ENCODE measurements around the gene ZNF620. TPM values are rescaled to one million over a fixed set of nuclear protein-coding genes. Genes with fewer than 3 reads are reported as not detected.
A peak's percentile ranks its signal among the peaks of the same experiment; 100 is the strongest.

The ZNF620 gene
- total RNA-seq, 4 donors from 2014 or later, result 1.2 to 3.3 (median 2.2) TPM

DNA sequence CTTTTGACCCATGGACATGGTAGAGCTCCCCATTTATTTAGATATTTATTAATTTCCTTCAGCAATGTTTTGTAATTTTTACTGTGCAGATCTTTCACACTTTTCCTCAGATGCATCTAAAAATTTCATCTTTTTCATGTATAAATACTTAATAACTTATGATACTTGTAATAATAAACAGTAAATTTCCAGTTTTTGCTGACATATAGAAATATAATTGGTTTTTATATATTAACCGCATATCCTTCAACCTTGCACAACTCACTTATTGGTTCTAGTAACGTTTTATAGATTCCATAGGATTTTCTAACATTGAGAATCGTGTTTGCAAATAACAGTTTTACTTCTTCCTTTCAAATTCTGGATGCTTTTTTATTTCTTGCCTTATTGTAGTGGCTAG is 15.4 kb downstream of the ZNF620 start:
- Histone ChIP-seq H3K27ac (no peak overlapping the region), H3K4me1 (peaks cover 0 to 15% (median 7%) of the 10 kb centered on the region in 4 donors), H3K27me3 (no peaks in the 10 kb centered on the region), H3K36me3 (peaks cover 0 to 18% (median 0%) of the 10 kb centered on the region in 3 donors), H3K9me3 (no peaks in the 10 kb centered on the region), H3K4me3 (no peak overlapping the region)
- 94 to 97% methylated on average over 3 of the region's 3 CpGs for WGBS, 2 donors
- no peak for DNase-seq (ENCODE audit: low spot score in 2 of 2)
- TF ChIP-seq, protein P1, sequence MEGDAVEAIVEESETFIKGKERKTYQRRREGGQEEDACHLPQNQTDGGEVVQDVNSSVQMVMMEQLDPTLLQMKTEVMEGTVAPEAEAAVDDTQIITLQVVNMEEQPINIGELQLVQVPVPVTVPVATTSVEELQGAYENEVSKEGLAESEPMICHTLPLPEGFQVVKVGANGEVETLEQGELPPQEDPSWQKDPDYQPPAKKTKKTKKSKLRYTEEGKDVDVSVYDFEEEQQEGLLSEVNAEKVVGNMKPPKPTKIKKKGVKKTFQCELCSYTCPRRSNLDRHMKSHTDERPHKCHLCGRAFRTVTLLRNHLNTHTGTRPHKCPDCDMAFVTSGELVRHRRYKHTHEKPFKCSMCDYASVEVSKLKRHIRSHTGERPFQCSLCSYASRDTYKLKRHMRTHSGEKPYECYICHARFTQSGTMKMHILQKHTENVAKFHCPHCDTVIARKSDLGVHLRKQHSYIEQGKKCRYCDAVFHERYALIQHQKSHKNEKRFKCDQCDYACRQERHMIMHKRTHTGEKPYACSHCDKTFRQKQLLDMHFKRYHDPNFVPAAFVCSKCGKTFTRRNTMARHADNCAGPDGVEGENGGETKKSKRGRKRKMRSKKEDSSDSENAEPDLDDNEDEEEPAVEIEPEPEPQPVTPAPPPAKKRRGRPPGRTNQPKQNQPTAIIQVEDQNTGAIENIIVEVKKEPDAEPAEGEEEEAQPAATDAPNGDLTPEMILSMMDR (IDR thresholded peaks at IDR 0.05), result no peak
- TF ChIP-seq EP300 (IDR thresholded peaks at IDR 0.05) (no peak), POLR2A (IDR thresholded peaks at IDR 0.05) (no peak)

GRCh38 chr3:40523781-40524180 is 17.9 kb downstream of the ZNF620 start:
- no peak overlapping the region for H3K4me3 ChIP-seq
- H3K4me1 ChIP-seq, result peaks cover 0 to 24% (median 7%) of the 10 kb centered on the region in 4 donors
- no peaks in the 10 kb centered on the region for H3K9me3 ChIP-seq
- H3K27me3 ChIP-seq, result no peaks in the 10 kb centered on the region
- TF ChIP-seq, protein P1 (IDR thresholded peaks at IDR 0.05), result no peak
- TF ChIP-seq POLR2A (IDR thresholded peaks at IDR 0.05), result no peak
- TF ChIP-seq EP300 (IDR thresholded peaks at IDR 0.05), result no peak
- H3K27ac ChIP-seq, result peak overlapping the region in 3 of 4 donors; percentile 91 to 95 (median 93)
- WGBS, 2 donors, result 52 to 63% methylated on average over 2 of the region's 2 CpGs
- DNase-seq (ENCODE audit: low spot score in 2 of 2), result no peak
- peaks cover 0 to 29% (median 0%) of the 10 kb centered on the region in 3 donors for H3K36me3 ChIP-seq

- Histone ChIP-seq H3K9me3 (no peaks in the 10 kb centered on the region), H3K27ac (peak overlapping the region; percentile 70 to 95 (median 92)), H3K27me3 (no peaks in the 10 kb centered on the region), H3K4me1 (peaks cover 0 to 24% (median 7%) of the 10 kb centered on the region in 4 donors), H3K4me3 (peak overlapping the region; percentile 63 to 92 (median 76)), H3K36me3 (peaks cover 0 to 33% (median 0%) of the 10 kb centered on the region in 3 donors)
- no peak for DNase-seq (ENCODE audit: low spot score in 2 of 2)
- WGBS, 2 donors, result 30 to 39% methylated on average over 5 of the region's 5 CpGs
- TF ChIP-seq, protein P1 (IDR thresholded peaks at IDR 0.05), result no peak
- no peak for TF ChIP-seq EP300 (IDR thresholded peaks at IDR 0.05)
- no peak for TF ChIP-seq POLR2A (IDR thresholded peaks at IDR 0.05)
Observed at GRCh38 chr3:40524222-40524567, 18.4 kb downstream of the ZNF620 start.

DNA sequence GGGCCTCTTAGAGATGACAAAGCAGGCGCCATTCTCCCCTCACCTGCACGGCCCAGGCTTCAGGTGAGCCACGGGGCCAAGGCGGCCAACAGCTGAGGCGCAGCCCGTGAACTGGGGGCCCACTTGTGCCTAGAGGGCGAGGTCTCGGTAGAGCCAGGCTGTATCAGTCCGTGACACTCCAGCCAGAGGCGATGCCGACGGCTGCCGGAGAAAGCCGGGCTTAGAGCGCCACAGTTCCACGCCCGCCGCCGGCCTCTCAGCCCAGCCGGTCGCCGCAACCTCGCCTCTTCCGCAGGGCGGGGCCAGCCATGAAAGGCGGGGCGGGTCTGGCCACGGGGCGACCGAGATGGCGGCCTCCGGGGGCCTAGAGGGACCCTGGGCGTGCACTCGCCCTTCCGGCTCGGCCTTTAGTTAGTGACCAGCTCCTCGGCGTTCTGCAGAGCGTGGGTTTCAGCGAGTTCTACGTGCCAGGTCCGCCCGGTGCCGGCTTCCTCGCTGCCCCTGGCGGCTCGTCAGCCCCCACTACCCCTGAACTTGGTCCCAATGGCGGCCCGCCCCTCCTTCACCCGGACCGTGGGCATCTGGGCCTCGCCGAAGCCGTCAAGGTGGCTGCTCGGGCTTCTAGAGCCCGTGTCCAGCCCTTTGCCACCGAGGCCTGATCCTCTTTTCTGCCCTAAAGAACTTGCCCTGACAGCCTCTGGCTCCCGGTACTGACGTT is 18.9 kb downstream of the ZNF620 start, which contains the start of gene ZNF621:
Gene ZNF621 (plus strand): TSS at position 393 of the 718 bp plus-strand sequence. CDS start 881 bp downstream, outside the sequence.
- Histone ChIP-seq H3K27ac (peak within 1 kb of the TSS; percentile 70 to 95 (median 92)), H3K9me3 (no peaks in the 10 kb centered on the region), H3K27me3 (no peaks in the 10 kb centered on the region), H3K36me3 (peaks cover 0 to 38% (median 0%) of the 10 kb centered on the region in 3 donors), H3K4me3 (peak within 1 kb of the TSS; percentile 63 to 92 (median 76)), H3K4me1 (peaks cover 0 to 24% (median 7%) of the 10 kb centered on the region in 4 donors)
- DNase-seq (ENCODE audit: low spot score in 2 of 2), result peak; percentile 84 to 86
- WGBS, 2 donors, result 1% methylated on average over 28 to 36 of the region's 59 CpGs
- TF ChIP-seq, protein P1 (IDR thresholded peaks at IDR 0.05), result peak in 1 of 5 experiments; percentile 35
- peak; percentile 49 to 92 for TF ChIP-seq EP300 (IDR thresholded peaks at IDR 0.05)
- TF ChIP-seq POLR2A (IDR thresholded peaks at IDR 0.05), result peak; percentile 56 to 76

DNA sequence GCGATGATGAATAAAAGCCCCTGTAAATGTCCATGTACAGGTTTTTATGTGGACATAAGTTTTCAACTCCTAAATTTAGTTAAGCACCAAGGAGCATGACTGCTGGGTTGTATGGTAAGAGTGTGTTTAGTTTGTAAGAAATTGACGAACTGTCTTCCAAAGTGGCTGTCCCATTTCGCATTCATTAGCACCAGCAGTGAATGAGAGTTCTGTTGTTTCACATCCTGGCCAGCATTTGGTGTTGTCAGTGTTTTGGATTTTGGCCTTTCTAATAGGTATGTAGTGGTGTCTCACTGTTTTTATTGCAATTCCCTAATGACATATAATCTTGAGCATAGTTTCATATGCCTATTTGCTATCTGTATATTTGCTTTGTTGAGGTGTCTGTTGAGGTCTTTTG is 22.6 kb downstream of the ZNF620 start:
- TF ChIP-seq EP300 (IDR thresholded peaks at IDR 0.05) (no peak), POLR2A (IDR thresholded peaks at IDR 0.05) (no peak)
- TF ChIP-seq, protein P1 (IDR thresholded peaks at IDR 0.05), result no peak
- WGBS, 2 donors, result 85 to 86% methylated on average over 3 of the region's 3 CpGs
- Histone ChIP-seq H3K4me1 (peaks cover 0 to 24% (median 7%) of the 10 kb centered on the region in 4 donors), H3K36me3 (peaks cover 7 to 75% (median 28%) of the 10 kb centered on the region in 3 donors), H3K9me3 (peaks cover 0 to 33% (median 6%) of the 10 kb centered on the region in 4 donors), H3K27me3 (no peaks in the 10 kb centered on the region), H3K27ac (no peak overlapping the region), H3K4me3 (no peak overlapping the region)
- DNase-seq (ENCODE audit: low spot score in 2 of 2), result no peak

Data from tibial nerve (tissue), 4 donors.